Esophagus muscularis mucosa (tissue), 4 donors: ENCODE data around the gene FXYD3. TPM values are rescaled to one million over a fixed set of nuclear protein-coding genes. Genes with fewer than 3 reads are reported as not detected.

Experiments used
- DNase-seq: peaks from one replicate; pipeline ENCODE4 v3.0.0-alpha.2; 2017; ENCODE audit errors: extremely low spot score
- H3K27ac ChIP-seq, 4 donors: fragments of 200-600 bp; sonication (generic); replicated peaks in 1 of 4; 1 replicate in 3 of 4; 2 replicates in 1 of 4; pipeline ENCODE4 v1.5.1; 2016 to 2019; ENCODE audit warnings: mild to moderate bottlenecking in 1 of 4
- H3K27me3 ChIP-seq, 4 donors: fragments of 200-600 bp; sonication (generic); one replicate each; pipeline versions ENCODE4 v1.5.1 to v1.6.0; 2016 to 2019
- H3K36me3 ChIP-seq, 4 donors: fragments of 200-600 bp; sonication (generic); one replicate each; pipeline ENCODE4 v1.5.1; 2016 to 2019
- H3K4me1 ChIP-seq, 4 donors: fragments of 200-600 bp; sonication (generic); one replicate each; pipeline ENCODE4 v1.5.1; 2016 to 2019
- H3K4me3 ChIP-seq, 4 donors: fragments of 200-600 bp; sonication (generic); 1 replicate in 2 of 4; 2 replicates in 2 of 4; pipeline ENCODE4 v1.5.1; 2016 to 2019; ENCODE audit warnings: mild to moderate bottlenecking in 4 of 4, moderate library complexity in 1 of 4
- H3K9me3 ChIP-seq, 4 donors: fragments of 200-600 bp; sonication (generic); 1 replicate in 3 of 4; 2 replicates in 1 of 4; pipeline ENCODE4 v1.5.1; 2016 to 2019
- EP300 ChIP-seq: sonication (generic); formaldehyde crosslinking; IDR thresholded peaks from one replicate; pipeline ENCODE4 v1.6.1; 2017; ENCODE audit warnings: antibody characterized with exemption
- POLR2A ChIP-seq: fragments of 450-650 bp; IDR thresholded peaks from one replicate; pipeline ENCODE4 v1.6.1; 2017; ENCODE audit warnings: antibody characterized with exemption, moderate library complexity, mild to moderate bottlenecking, low read depth
- POLR2AphosphoS5 ChIP-seq, 2 donors: sonication (generic); formaldehyde crosslinking; IDR thresholded peaks; one replicate each; pipeline ENCODE4 v1.6.1; 2017; ENCODE audit warnings: antibody characterized with exemption in 2 of 2
- WGBS: methylation state at CpG from one replicate; pipeline ENCODE4 v1.1.5; 2018; 5-methylcytosine and 5-hydroxymethylcytosine counted together
- intact Hi-C: fragments of 100-400 bp; cut with DNase I; formaldehyde crosslinking; loops from one replicate; pipeline ENCODE4 v1.15.1; 2023
- total RNA-seq, 4 donors: library from RNA; depleted of rRNA; stranded (reverse); fragments of >200 nt; gene quantifications; one replicate each; pipeline versions ENCODE4 v1.1.0 to v1.2.1, GENCODE V29; 2016
- TF ChIP-seq, protein P1 (sequence below), 3 experiments: fragments of 200-600 bp in 2 of 3; fragments of 450-650 bp in 1 of 3; sonication (generic) in 2 of 3; IDR thresholded peaks; one replicate each; pipeline ENCODE4 v1.5.1; 2017 to 2019; ENCODE audit warnings: antibody characterized with exemption in 3 of 3, mild to moderate bottlenecking in 2 of 3, moderate library complexity in 1 of 3

FXYD3 gene
- total RNA-seq, 4 donors from 2014 or later = 0.83 to 3.8 (median 3.1) TPM

DNA sequence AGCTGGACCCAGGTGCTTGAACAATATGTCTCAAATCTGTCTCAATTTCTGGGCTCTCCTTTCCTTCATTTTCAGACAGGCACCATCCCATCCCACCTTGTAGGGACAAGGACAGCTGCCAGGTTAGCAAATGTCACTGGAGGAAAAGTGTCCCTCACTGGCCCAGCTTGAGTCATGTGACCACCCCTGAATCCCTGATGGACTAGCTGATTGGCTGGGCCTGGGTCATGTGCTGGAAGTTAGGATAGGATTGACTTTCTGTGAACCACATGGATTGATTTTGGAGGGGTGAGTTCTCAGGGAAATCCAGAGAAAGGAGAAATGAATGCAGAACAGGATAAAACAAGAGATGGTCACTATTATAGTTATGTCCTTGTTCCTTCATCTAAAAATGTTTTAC lies 28.2 kb upstream of the FXYD3 start:
- intact Hi-C loops = no loop called here
- TF ChIP-seq POLR2AphosphoS5 (IDR thresholded peaks at IDR 0.05) (no peak), EP300 (no peak), POLR2A (no peak)
- TF ChIP-seq, protein P1, sequence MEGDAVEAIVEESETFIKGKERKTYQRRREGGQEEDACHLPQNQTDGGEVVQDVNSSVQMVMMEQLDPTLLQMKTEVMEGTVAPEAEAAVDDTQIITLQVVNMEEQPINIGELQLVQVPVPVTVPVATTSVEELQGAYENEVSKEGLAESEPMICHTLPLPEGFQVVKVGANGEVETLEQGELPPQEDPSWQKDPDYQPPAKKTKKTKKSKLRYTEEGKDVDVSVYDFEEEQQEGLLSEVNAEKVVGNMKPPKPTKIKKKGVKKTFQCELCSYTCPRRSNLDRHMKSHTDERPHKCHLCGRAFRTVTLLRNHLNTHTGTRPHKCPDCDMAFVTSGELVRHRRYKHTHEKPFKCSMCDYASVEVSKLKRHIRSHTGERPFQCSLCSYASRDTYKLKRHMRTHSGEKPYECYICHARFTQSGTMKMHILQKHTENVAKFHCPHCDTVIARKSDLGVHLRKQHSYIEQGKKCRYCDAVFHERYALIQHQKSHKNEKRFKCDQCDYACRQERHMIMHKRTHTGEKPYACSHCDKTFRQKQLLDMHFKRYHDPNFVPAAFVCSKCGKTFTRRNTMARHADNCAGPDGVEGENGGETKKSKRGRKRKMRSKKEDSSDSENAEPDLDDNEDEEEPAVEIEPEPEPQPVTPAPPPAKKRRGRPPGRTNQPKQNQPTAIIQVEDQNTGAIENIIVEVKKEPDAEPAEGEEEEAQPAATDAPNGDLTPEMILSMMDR (IDR thresholded peaks at IDR 0.05) = no peak

DNA sequence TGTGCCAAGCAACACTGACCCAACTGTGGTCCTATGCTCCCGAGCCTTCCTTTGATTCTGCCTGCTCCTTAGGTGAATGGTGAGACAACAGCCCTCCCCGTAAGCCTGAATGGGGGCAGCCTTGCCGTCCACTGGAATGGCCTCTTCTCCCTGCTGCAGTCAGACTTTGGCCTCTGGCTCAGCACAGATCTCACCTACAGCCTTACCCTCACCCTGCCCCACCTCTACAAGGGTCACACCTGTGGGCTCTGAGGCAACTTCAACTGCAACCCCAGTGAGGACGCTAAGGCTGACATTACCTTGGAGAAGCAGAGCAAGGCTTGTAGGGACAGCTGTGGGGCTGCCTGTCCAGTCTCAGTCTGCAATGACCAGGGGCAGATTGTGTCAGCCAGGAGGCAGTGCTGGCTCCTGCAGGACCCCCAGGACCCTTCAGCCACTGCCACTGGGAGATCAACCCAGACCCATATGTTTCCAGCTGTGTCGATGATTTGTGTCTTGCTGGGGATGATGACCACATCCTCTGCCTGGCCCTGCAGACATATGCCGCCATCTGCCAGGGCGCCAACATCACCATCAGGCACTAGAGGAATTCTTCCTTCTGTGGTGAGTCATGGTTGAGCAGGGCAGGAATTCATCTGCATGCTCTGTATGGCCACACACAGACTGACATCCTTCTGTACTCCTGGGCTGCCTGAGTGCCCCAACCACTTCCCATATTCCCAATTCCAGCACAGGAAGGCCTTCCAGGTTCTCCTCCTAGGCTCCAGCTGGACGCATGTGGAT lies 27.3 kb upstream of the FXYD3 start:
- no peak for DNase-seq
- Histone ChIP-seq H3K36me3 (no peaks in the 10 kb centered on the region), H3K4me1 (peaks cover 3 to 13% (median 11%) of the 10 kb centered on the region in 4 donors), H3K9me3 (no peaks in the 10 kb centered on the region), H3K27ac (no peak overlapping the region), H3K27me3 (peaks cover 0 to 47% (median 10%) of the 10 kb centered on the region in 4 donors), H3K4me3 (no peak overlapping the region)
- intact Hi-C loops = no loop called here
- 77% methylated on average over 7 of the region's 8 CpGs for WGBS
- TF ChIP-seq, protein P1 (IDR thresholded peaks at IDR 0.05) = no peak
- TF ChIP-seq POLR2AphosphoS5 (IDR thresholded peaks at IDR 0.05) (no peak), POLR2A (no peak), EP300 (no peak)

More for the DNA sequence above, 28.2 kb upstream of the FXYD3 start:
- Histone ChIP-seq H3K4me3 (no peak overlapping the region), H3K27ac (no peak overlapping the region), H3K27me3 (peaks cover 0 to 44% (median 10%) of the 10 kb centered on the region in 4 donors), H3K9me3 (no peaks in the 10 kb centered on the region), H3K36me3 (no peaks in the 10 kb centered on the region), H3K4me1 (peaks cover 3 to 13% (median 11%) of the 10 kb centered on the region in 4 donors)
- no peak for DNase-seq

DNA sequence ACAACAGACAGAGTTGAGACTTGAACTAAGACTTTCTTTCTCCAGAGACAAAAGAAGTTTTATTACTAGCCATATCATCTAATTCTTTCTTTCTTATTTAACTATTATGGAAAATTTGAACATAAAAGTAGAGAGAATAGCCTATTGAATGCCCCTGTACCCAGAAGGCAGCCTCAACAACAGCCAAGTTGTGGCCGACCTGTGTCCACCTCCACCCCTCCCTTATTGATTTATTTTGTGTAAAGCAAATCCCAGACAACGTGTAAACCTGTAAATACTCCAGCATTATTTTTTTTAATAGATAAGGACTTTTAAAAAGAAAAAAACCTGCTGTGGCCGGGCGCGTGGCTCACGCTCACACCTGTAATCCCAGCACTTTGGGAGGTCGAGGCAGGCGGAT lies 26.1 kb upstream of the FXYD3 start:
- intact Hi-C loops = no loop called here
- 87% methylated on average over 8 of the region's 8 CpGs for WGBS

DNA sequence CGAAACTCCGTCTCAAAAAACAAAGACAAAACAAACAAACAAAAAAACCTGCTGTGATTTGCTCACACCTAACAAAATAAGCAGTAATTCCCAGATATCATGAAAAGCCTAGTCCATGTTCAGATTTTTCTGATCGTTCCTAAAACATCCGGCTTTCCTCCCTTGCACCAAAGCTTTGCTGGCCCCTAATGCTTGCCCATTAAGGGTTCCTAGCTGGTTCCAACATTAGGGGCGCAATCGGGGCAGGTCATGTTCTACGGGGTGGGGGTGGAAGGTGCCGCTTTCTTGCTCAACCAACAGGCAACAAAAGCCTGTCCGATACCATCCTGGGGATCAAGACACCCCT lies 25.5 kb upstream of the FXYD3 start:
- no peak overlapping the region for H3K27ac ChIP-seq
- peaks cover 3 to 13% (median 11%) of the 10 kb centered on the region in 4 donors for H3K4me1 ChIP-seq
- H3K4me3 ChIP-seq = peak overlapping the region in 1 of 4 donors; percentile 1
- WGBS = 38% methylated on average over 9 of the region's 9 CpGs
- no peaks in the 10 kb centered on the region for H3K36me3 ChIP-seq
- H3K9me3 ChIP-seq = no peaks in the 10 kb centered on the region
- H3K27me3 ChIP-seq = peaks cover 0 to 55% (median 10%) of the 10 kb centered on the region in 4 donors
- TF ChIP-seq EP300 (no peak), POLR2AphosphoS5 (IDR thresholded peaks at IDR 0.05) (no peak), POLR2A (no peak)
- TF ChIP-seq, protein P1 (IDR thresholded peaks at IDR 0.05) = no peak
- no peak for DNase-seq
- intact Hi-C loops = loop anchor here (2.0 kb wide), 1 partner anchor 117 kb away; no protein-coding TSS in a partner anchor

More for the DNA sequence above, 26.1 kb upstream of the FXYD3 start:
- Histone ChIP-seq H3K9me3 (no peaks in the 10 kb centered on the region), H3K4me1 (peaks cover 3 to 13% (median 11%) of the 10 kb centered on the region in 4 donors), H3K36me3 (no peaks in the 10 kb centered on the region), H3K27me3 (peaks cover 0 to 55% (median 10%) of the 10 kb centered on the region in 4 donors), H3K27ac (no peak overlapping the region), H3K4me3 (no peak overlapping the region)
- DNase-seq = no peak
- TF ChIP-seq EP300 = no peak
- TF ChIP-seq, protein P1 (IDR thresholded peaks at IDR 0.05) = no peak
- no peak for TF ChIP-seq POLR2AphosphoS5 (IDR thresholded peaks at IDR 0.05)
- no peak for TF ChIP-seq POLR2A
